Measurements from ENCODE around the gene NDUFS3. TPM values are rescaled to one million over a fixed set of nuclear protein-coding genes. Genes with fewer than 3 reads are reported as not detected.
"Not testable (repeated sequence)": the region's sequence is repeated elsewhere in the genome, so short reads cannot be mapped to it uniquely, and the experiment has no call there.

Gene NDUFS3
- total and polyA plus RNA-seq, 2 of the 13 experiments (the other 11 are each of a cell fraction or from before 2014, with no cell fraction given), result 151 to 184 TPM

GRCh38 chr11:47529951-47530350, 48.9 kb upstream of the NDUFS3 start:
- Histone ChIP-seq H3K4me3 (replicated peaks in 1 of 3; ENCODE audit: insufficient read depth in 1 of 3, low read depth in 2 of 3, low read length in 3 of 3) (no peak overlapping the region), H3K27ac (ENCODE audit: extremely low read length, insufficient read depth, low read length) (no peak overlapping the region), H3K9me3 (ENCODE audit: low read length) (no peaks in the 10 kb centered on the region), H3K36me3 (replicated peaks in 1 of 2; ENCODE audit: control insufficient read depth in 1 of 2, insufficient read depth in 2 of 2, low read length in 2 of 2) (0 out of 5 replicates have a peak, but pooled peaks cover 2 to 3% of the 10 kb centered on the region in 2 experiments), H3K79me2 (ENCODE audit: insufficient read depth, low read length) (peaks cover 96% of the 10 kb centered on the region), H3K27me3 (ENCODE audit: control insufficient read depth in 1 of 2, insufficient read depth in 2 of 2, low read length in 2 of 2) (no peaks in the 10 kb centered on the region), H3K4me1 (ENCODE audit: insufficient read depth, low read length) (peaks cover 71% of the 10 kb centered on the region), H2AFZ (ENCODE audit: low read length) (no peak overlapping the region), H3K4me2 (ENCODE audit: low read depth, low read length) (no peak overlapping the region), H3K9ac (ENCODE audit: insufficient read depth, low read depth, low read length) (no peak overlapping the region), H4K20me1 (ENCODE audit: insufficient read depth, low read length) (peaks cover 66% of the 10 kb centered on the region)
- ATAC-seq (no peak), DNase-seq (ENCODE audit: low spot score) (no peak), FAIRE-seq (no peak)
- intact Hi-C loops (cut with micrococcal nuclease; ENCODE audit: unreplicated experiment) (no loop called here), in situ Hi-C loops (cut with HindIII; ENCODE audit: extremely low pct_ligation_motif_present, low pct_unique_long_range_greater_than_20kb) (no loop called here)
- POLR2A ChIA-PET, result interaction anchor here (1.5 kb wide), 1 partner anchor 35 kb away, joined by 3 read pairs; the partner anchor contains the start of gene PTPMT1
- 92% methylated on average over 4 of the region's 4 CpGs for WGBS (ENCODE audit: low lambda C conversion rate)
- TF ChIP-seq MAFF (IDR thresholded peaks at IDR 0.05; ENCODE audit: low read depth, low read length) (no peak), ZNF710 (CRISPR knock-in tag; IDR thresholded peaks at IDR 0.05; ENCODE audit: borderline replicate concordance) (no peak), SRF (IDR thresholded peaks at IDR 0.05; ENCODE audit: low read depth, low read length) (no peak), ZBTB44 (CRISPR knock-in tag; IDR thresholded peaks at IDR 0.05) (no peak), ZNF878 (CRISPR knock-in tag; IDR thresholded peaks at IDR 0.05) (no peak)
- CTCF ChIA-PET (ENCODE audit: low intra/inter-chr PET ratio, low total read pairs), result no interaction called here
- BruUV-seq (replicated peaks), result no TSS peak

- H3K9ac ChIP-seq (ENCODE audit: insufficient read depth, low read depth, low read length); H3K4me3 ChIP-seq (replicated peaks in 1 of 3; ENCODE audit: insufficient read depth in 1 of 3, low read depth in 2 of 3, low read length in 3 of 3); H3K9me3 ChIP-seq (ENCODE audit: low read length); in situ Hi-C loops (cut with HindIII; ENCODE audit: extremely low pct_ligation_motif_present, low pct_unique_long_range_greater_than_20kb); POLR2A ChIA-PET; BruUV-seq (replicated peaks); H3K36me3 ChIP-seq (replicated peaks in 1 of 2; ENCODE audit: control insufficient read depth in 1 of 2, insufficient read depth in 2 of 2, low read length in 2 of 2); CTCF ChIA-PET (ENCODE audit: low intra/inter-chr PET ratio, low total read pairs); H3K4me2 ChIP-seq (ENCODE audit: low read depth, low read length); ATAC-seq; FAIRE-seq; H3K27me3 ChIP-seq (ENCODE audit: control insufficient read depth in 1 of 2, insufficient read depth in 2 of 2, low read length in 2 of 2); intact Hi-C loops (cut with micrococcal nuclease; ENCODE audit: unreplicated experiment); DNase-seq (ENCODE audit: low spot score); H2AFZ ChIP-seq (ENCODE audit: low read length); H3K27ac ChIP-seq (ENCODE audit: extremely low read length, insufficient read depth, low read length): not testable (repeated sequence)
- Histone ChIP-seq H3K4me1 (ENCODE audit: insufficient read depth, low read length) (peaks cover 63% of the 10 kb centered on the region), H4K20me1 (ENCODE audit: insufficient read depth, low read length) (peaks cover 58% of the 10 kb centered on the region), H3K79me2 (ENCODE audit: insufficient read depth, low read length) (peaks cover 94% of the 10 kb centered on the region)
- 92% methylated on average over 9 of the region's 9 CpGs for WGBS (ENCODE audit: low lambda C conversion rate)
Measured at GRCh38 chr11:47530721-47531120, 48.2 kb upstream of the NDUFS3 start.

Data from HepG2 (cell line).